Endodermal cell (in vitro differentiated cells): ENCODE results near the gene TEAD3. TPM values are rescaled to one million over a fixed set of nuclear protein-coding genes. Genes with fewer than 3 reads are reported as not detected.

ENCODE experiments used
- DNase-seq: peaks from one replicate; pipeline ENCODE4 v3.0.0-alpha.2; 2017
- H3K27ac ChIP-seq: 2 replicates; pipeline ENCODE4 v1.5.1; 2013; ENCODE audit warnings: mild to moderate bottlenecking, low read depth, low read length, moderate library complexity
- H3K27me3 ChIP-seq: 2 replicates; pipeline ENCODE4 v1.6.1; 2013; ENCODE audit warnings: mild to moderate bottlenecking, low read length, moderate library complexity; ENCODE audit not compliant: insufficient read depth, control insufficient read depth, poor library complexity, severe bottlenecking
- H3K36me3 ChIP-seq: 2 replicates; pipeline ENCODE4 v1.7.0; 2013; ENCODE audit warnings: mild to moderate bottlenecking, low read length, moderate library complexity; ENCODE audit not compliant: control insufficient read depth, insufficient read depth
- H3K4me1 ChIP-seq: one replicate; pipeline ENCODE4 v1.7.0; 2013; ENCODE audit warnings: low read length; ENCODE audit not compliant: control insufficient read depth, insufficient read depth
- H3K4me3 ChIP-seq: 2 replicates; pipeline ENCODE4 v1.5.1; 2013; ENCODE audit warnings: mild to moderate bottlenecking, low read length, moderate library complexity
- H3K9ac ChIP-seq: 2 replicates; pipeline ENCODE4 v1.6.1; 2013; ENCODE audit warnings: mild to moderate bottlenecking, low read length, moderate library complexity; ENCODE audit not compliant: poor library complexity, severe bottlenecking; ENCODE audit errors: extremely low read depth
- H3K9me3 ChIP-seq: 2 replicates; pipeline ENCODE4 v1.6.1; 2013; ENCODE audit warnings: mild to moderate bottlenecking, low read length, moderate library complexity; ENCODE audit not compliant: control insufficient read depth
- H3K27ac Mint-ChIP-seq: 2 replicates; pipeline ENCODE4 v1.8.0; 2020; ENCODE audit warnings: mixed read lengths
- H3K27me3 Mint-ChIP-seq: 2 replicates; pipeline ENCODE4 v1.8.0; 2021; ENCODE audit warnings: mild to moderate bottlenecking, mixed read lengths; ENCODE audit not compliant: insufficient read depth
- H3K36me3 Mint-ChIP-seq: 2 replicates; pipeline ENCODE4 v1.8.0; 2020; ENCODE audit warnings: low read depth, mixed read lengths
- H3K4me1 Mint-ChIP-seq: 2 replicates; pipeline ENCODE4 v1.8.0; 2020; ENCODE audit warnings: mixed read lengths
- H3K4me3 Mint-ChIP-seq: 2 replicates; pipeline ENCODE4 v1.8.0; 2020; ENCODE audit warnings: mild to moderate bottlenecking, moderate library complexity, mixed read lengths
- H3K9me3 Mint-ChIP-seq: 2 replicates; pipeline ENCODE4 v1.8.0; 2020; ENCODE audit warnings: mild to moderate bottlenecking, mixed read lengths
- CTCF ChIP-seq: fragments of 200-600 bp; sonication (generic); conservative IDR thresholded peaks from 2 replicates; pipeline ENCODE4 v1.5.0; 2021; ENCODE audit warnings: antibody characterized with exemption, mild to moderate bottlenecking
- WGBS, 2 experiments: methylation state at CpG; one replicate each; pipeline versions ENCODE4 v1.1.5 to v1.1.7; 2013; ENCODE audit warnings: missing lambda C conversion rate in 2 of 2, mixed read lengths in 1 of 2; ENCODE audit not compliant: insufficient coverage in 1 of 2, insufficient read length in 1 of 2; 5-methylcytosine and 5-hydroxymethylcytosine counted together
- total RNA-seq, 2 donors: library from RNA; stranded (reverse); fragmentation: NEBNext Ultra II Directional in 1 of 2; extraction: Animal tissue kit (Norgen Biotek cat#: 25700) in 1 of 2; gene quantifications; 2 replicates in 1 of 2; 3 replicates in 1 of 2; pipeline ENCODE4 v1.2.1, GENCODE V29; 2021

TEAD3 gene
- total RNA-seq, 2 donors from 2014 or later = 22.7 to 29.2 TPM

DNA sequence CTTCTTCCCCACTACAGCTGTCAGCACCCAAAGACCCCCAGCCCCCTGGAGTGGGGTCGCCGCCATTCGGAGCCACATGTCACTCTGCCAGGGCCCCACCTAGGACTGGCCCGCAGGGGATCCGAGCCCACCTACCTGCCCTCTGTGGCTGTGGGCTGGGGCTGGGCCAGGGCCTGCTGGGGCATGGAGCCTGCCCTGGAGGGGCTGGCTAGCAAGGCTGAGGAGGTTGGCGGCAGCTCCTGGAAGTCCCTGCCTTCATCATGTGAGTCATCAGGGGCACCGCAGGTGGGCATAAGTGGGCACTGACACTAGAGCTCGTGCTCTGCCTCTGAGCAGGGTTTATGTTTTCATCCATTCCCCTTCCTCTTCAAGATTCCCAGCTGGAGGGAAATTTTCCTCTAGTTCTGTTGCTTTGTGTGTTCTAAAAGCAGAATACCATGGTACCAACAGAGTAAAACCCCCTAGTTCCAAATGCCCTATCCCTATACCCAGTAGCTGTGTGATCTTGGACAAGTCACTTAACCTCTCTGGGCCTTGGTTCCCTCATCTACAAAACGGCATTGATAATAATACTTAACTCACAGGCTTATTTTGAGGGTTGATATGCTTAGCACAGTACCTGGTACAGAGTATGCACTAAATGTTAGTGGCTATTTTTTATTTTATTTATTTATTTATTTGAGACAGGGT, 53.4 kb downstream of the TEAD3 start:
- DNase-seq = no peak
- no peaks in the 10 kb centered on the region for H3K4me1 ChIP-seq
- H3K27ac ChIP-seq = no peak overlapping the region
- 88 to 90% methylated on average over 5 to 9 of the region's 9 CpGs for WGBS, 2 experiments
- no peak for TF ChIP-seq CTCF
- Mint-ChIP-seq H3K9me3 (no peaks in the 10 kb centered on the region), H3K27ac (peak overlapping the region; percentile 39), H3K27me3 (no peaks in the 10 kb centered on the region), H3K36me3 (no peaks in the 10 kb centered on the region), H3K4me3 (no peak overlapping the region), H3K4me1 (no peaks in the 10 kb centered on the region)
- no peaks in the 10 kb centered on the region for H3K27me3 ChIP-seq
- H3K36me3 ChIP-seq = no peaks in the 10 kb centered on the region
- no peak overlapping the region for H3K4me3 ChIP-seq
- no peaks in the 10 kb centered on the region for H3K9me3 ChIP-seq
- H3K9ac ChIP-seq = no peak overlapping the region

DNA sequence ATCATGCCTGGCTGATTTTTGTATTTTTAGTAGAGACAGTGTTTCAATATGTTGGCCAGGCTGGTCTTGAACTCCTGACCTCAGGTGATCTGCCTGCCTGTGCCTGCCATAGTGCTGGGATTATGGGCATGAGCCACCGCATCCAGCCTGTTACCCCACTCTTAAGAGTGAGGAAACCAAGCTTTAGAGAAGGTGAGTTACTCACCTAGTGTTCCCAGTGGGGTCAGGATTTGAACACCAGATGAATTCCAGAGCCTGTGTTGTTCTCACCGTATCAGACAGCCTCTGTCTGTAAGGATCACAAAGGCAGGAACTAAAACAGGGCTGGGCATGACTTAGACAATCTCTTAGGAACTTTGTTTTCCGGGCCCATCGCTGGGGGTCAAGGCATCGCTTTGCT, 54.2 kb downstream of the TEAD3 start:
- Mint-ChIP-seq H3K27me3 (no peaks in the 10 kb centered on the region), H3K4me3 (no peak overlapping the region), H3K36me3 (no peaks in the 10 kb centered on the region), H3K9me3 (no peaks in the 10 kb centered on the region), H3K27ac (peak overlapping the region; percentile 39), H3K4me1 (no peaks in the 10 kb centered on the region)
- Histone ChIP-seq H3K4me3 (no peak overlapping the region), H3K36me3 (no peaks in the 10 kb centered on the region), H3K9ac (no peak overlapping the region), H3K27ac (no peak overlapping the region), H3K27me3 (no peaks in the 10 kb centered on the region), H3K4me1 (no peaks in the 10 kb centered on the region), H3K9me3 (no peaks in the 10 kb centered on the region)
- DNase-seq = no peak
- WGBS, 2 experiments = 91 to 100% methylated on average over 4 to 5 of the region's 5 CpGs
- no peak for TF ChIP-seq CTCF

DNA sequence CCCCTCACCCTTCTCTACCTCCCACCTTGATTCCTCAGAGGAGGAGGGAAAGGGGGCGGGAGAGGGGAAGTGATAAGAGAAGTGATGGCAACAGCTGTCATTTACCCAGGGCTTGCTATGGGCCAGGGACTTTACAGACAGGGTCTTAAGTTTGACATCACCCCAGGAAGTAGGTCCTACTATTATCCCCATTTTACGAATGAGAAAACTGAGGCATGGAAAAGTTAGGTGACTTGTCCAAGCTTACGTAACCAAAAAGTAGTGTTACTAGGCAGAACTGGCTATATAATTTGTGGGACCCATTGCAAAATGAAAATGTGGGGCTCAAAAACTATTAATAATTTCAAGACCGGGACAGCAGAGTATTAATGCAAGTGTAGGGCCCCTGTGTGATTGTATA, 55.2 kb downstream of the TEAD3 start:
- H3K36me3 ChIP-seq = no peaks in the 10 kb centered on the region
- DNase-seq = no peak
- Mint-ChIP-seq H3K27me3 (no peaks in the 10 kb centered on the region), H3K4me1 (no peaks in the 10 kb centered on the region), H3K36me3 (no peaks in the 10 kb centered on the region), H3K27ac (no peak overlapping the region), H3K9me3 (no peaks in the 10 kb centered on the region), H3K4me3 (no peak overlapping the region)
- H3K4me1 ChIP-seq = no peaks in the 10 kb centered on the region
- H3K9me3 ChIP-seq = no peaks in the 10 kb centered on the region
- no peak overlapping the region for H3K27ac ChIP-seq
- H3K9ac ChIP-seq = no peak overlapping the region
- no peaks in the 10 kb centered on the region for H3K27me3 ChIP-seq
- 95 to 100% methylated on average over 2 to 4 of the region's 4 CpGs for WGBS, 2 experiments
- no peak overlapping the region for H3K4me3 ChIP-seq
- no peak for TF ChIP-seq CTCF
